Stimulated activated CD4-positive, alpha-beta T cell treated with anti-CD3 and anti-CD28 coated beads, TNF-alpha, amount 100 ng/mL, for 48 hours (primary cell): ENCODE measurements around the gene YWHAE.
"Not testable (repeated sequence)": the region's sequence is repeated elsewhere in the genome, so short reads cannot be mapped to it uniquely, and the experiment has no call there.

Experiments used
- DNase-seq, 3 donors: peaks; one replicate each; pipeline ENCODE4 v3.0.0-alpha.2; 2020; ENCODE audit warnings: low read depth in 3 of 3

YWHAE gene

GRCh38 chr17:1399679-1400512 is at the start of gene YWHAE:
Gene YWHAE (minus strand): TSS chr17:1400222. CDS start chr17:1400110, 112 bp downstream.
- peak; percentile 95 for DNase-seq

- DNase-seq: no peak
These were observed 49.5 kb upstream of the YWHAE start for GRCh38 chr17:1449412-1449967.

- no peak for DNase-seq
These were observed 47.0 kb upstream of the YWHAE start for GRCh38 chr17:1447052-1447451.

DNA sequence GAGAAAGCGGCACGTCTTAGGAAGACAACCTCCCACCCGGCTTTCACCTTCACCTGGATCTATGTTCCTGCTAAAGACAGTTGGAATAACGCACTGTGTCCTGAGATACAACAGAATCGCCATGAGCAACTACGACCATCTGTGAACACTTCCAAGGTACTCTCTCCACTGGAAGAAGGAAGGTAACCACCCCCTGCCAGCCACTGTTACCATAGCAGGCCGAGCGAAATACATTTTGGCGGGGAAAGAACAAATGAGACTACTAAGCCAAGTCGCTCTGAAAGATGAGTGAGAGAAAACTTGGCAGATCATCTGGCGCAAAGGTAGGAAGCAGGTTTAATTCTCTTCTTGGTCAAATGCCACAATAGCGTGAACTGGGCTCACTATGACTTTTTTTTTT is 46.2 kb upstream of the YWHAE start:
- no peak for DNase-seq

GRCh38 chr17:1445695-1446094 is 45.7 kb upstream of the YWHAE start:
- DNase-seq: not testable (repeated sequence)

DNA sequence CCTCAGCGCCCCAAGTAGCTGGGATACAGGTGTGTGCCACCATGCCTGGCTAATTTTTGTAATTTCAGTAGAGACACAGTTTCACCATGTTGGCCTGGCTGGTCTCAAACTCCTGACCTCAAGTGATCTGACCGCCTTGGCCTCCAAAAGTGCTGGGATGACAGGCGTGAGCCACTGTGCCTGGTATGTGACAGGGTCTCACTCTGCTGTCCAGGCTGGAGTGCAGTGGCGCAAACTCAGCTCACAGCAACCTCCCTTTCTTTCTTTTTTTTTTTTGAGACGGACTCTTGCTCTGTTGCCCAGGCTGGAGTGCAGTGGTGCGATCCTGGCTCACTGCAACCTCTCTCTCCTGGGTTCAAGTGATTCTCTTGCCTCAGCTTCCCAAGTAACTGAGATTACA is 42.7 kb upstream of the YWHAE start:
- not testable (repeated sequence) for DNase-seq

GRCh38 chr17:1442187-1442586 is 42.2 kb upstream of the YWHAE start:
- DNase-seq: no peak

GRCh38 chr17:1440921-1441320 is 40.9 kb upstream of the YWHAE start:
- DNase-seq: no peak

DNA sequence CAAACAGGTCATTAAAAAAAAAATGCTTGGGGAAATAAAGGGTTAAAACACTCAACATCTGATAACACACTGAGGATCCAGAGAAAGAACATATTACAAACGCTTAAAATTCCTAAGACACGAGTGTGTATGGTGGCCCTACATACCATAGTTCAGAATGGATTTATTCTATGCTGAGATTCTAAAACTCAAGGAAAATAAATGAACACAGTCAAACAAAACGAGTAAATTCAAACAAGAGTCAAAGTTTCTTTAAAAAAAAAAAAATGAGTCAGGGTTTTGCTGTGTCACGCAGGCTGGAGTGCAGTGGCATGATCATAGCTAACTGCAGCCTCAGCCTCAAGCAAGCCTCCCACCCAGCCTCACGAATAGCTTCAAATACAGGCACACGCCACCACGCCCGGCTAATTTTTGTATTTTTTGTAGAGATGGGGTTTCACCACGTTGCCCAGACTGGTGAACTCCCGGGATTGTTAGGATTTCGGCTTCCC is 38.6 kb upstream of the YWHAE start:
- DNase-seq: no peak

- DNase-seq: no peak
These were observed 35.3 kb upstream of the YWHAE start for GRCh38 chr17:1435326-1435725.

GRCh38 chr17:1434150-1434549 is 34.1 kb upstream of the YWHAE start:
- no peak for DNase-seq

- no peak for DNase-seq
These were observed 31.6 kb upstream of the YWHAE start for GRCh38 chr17:1431631-1432104.

DNA sequence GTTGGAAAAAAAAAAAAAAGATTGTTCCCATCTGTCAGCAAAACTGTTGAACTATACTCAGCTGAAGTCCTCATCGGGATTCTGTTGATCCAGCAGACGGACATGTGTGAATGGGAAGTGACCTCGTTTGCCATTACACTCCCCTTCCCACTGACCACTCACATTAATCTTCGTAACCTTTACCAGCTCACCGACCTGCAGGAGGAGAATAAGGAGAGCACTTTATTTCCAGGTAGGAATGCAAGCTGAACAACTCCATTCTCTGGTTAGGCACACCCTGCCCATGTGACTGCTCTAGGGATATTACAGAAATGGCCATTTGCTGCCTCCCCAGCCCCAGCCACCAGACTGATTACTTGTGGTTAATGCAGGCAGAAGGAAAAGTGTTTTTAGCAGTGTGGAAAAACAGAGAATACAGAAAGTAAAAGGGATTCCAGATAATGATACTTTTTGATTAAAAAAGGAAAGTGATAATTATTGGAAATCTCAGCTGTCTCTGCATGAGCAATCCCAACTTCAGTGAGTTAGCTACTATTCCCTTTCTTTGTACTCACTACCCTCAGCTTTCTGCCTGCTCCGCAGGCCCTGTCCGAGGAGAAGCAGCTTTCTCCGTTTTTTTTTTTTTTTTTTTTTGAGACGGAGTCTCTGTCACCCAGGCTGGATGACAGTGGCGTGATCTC is 23.6 kb upstream of the YWHAE start:
- DNase-seq: no peak

GRCh38 chr17:1422885-1423284 is 22.9 kb upstream of the YWHAE start:
- DNase-seq: no peak

DNA sequence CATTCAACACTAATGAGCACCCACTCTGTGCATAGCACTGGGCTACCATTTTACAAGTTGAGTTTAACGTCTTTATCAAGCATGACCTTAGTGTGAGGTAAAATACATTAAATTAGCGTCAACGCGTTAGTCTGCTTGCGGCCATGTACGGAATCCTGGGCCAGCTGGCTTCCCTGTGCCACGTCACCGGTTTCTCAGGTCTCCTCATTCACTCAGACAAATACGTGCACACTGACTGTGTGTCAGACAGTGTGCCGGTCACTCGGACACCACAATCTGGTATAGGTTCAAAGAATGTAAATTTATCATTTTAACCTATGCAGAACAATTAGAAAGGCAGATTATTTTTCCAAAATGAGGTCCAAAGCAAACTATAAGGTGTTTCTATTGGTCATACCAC is 21.4 kb upstream of the YWHAE start:
- DNase-seq: no peak

DNA sequence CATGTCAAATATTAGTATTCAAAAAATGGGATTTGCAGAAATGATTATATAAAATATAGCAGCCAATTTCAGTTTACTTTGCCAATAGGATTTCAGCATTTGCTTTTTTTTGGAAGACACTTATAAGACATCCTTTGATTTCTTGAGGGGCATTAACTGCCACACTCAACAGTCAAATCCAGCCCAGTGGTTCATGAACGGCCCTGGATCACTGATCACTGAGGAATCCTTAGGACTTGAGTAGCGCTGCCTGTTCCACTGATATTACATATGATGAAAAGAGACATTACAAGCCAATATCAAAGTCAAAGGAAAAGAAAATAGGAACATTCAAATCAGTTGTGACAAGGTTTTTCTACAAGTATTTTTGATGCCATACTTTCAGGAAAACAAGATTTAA is 21.0 kb upstream of the YWHAE start:
- DNase-seq: no peak

- no peak for DNase-seq
These were observed 20.1 kb upstream of the YWHAE start for GRCh38 chr17:1420163-1420562.

GRCh38 chr17:1418476-1418875 is 18.5 kb upstream of the YWHAE start:
- not testable (repeated sequence) for DNase-seq

GRCh38 chr17:1416414-1416813 is 16.4 kb upstream of the YWHAE start:
- DNase-seq: no peak

- DNase-seq: no peak
These were observed 14.6 kb upstream of the YWHAE start for GRCh38 chr17:1414634-1415033.

DNA sequence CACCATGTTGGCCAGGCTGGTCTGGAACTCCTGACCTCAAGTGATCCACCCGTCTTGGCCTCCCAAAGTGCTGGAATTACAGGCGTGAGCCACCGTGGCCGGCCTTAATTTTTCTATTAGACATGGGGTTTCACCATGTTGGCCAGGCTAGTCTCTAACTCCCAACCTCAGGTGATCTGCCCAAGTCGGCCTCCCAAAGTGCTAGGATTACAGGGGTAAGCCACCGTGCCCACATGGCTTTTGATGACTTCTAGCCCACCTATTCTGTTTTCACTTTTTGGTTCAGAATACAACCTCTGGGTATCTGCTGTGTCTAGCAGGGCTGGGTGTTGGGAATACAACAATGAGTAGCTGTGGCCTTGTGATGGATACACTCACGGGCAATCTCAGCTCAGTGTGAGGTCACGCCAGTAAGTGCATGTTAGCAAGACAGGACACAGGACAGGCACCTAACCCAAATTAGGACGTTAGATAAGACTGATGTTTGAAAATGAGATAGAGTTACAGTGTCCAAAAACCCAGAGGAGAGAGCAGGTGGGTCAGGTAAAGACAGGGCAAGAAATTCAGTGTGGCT is 14.1 kb upstream of the YWHAE start:
- DNase-seq: no peak

- DNase-seq: no peak
These were observed 13.3 kb upstream of the YWHAE start for GRCh38 chr17:1413281-1413791.
